Tibial nerve (tissue), 4 donors: Measurements from ENCODE around the gene MIER2.

Experiments
- EP300 ChIP-seq, 2 donors: sonication (generic); formaldehyde crosslinking; IDR thresholded peaks; one replicate each; pipeline ENCODE4 v1.6.1; 2017; ENCODE audit warnings: antibody characterized with exemption in 2 of 2, mild to moderate bottlenecking in 1 of 2
- POLR2A ChIP-seq, 2 donors: fragments of 450-650 bp; IDR thresholded peaks; one replicate each; pipeline ENCODE4 v1.6.1; 2017; ENCODE audit warnings: antibody characterized with exemption in 2 of 2, mild to moderate bottlenecking in 2 of 2, moderate library complexity in 2 of 2
- TF ChIP-seq, protein P1 (sequence below), 5 experiments: fragments of 200-600 bp in 3 of 5; fragments of 450-650 bp in 2 of 5; sonication (generic) in 3 of 5; IDR thresholded peaks; one replicate each; pipeline ENCODE4 v1.5.1; 2016 to 2019; ENCODE audit warnings: antibody characterized with exemption in 5 of 5, mild to moderate bottlenecking in 3 of 5, moderate library complexity in 2 of 5

DNA sequence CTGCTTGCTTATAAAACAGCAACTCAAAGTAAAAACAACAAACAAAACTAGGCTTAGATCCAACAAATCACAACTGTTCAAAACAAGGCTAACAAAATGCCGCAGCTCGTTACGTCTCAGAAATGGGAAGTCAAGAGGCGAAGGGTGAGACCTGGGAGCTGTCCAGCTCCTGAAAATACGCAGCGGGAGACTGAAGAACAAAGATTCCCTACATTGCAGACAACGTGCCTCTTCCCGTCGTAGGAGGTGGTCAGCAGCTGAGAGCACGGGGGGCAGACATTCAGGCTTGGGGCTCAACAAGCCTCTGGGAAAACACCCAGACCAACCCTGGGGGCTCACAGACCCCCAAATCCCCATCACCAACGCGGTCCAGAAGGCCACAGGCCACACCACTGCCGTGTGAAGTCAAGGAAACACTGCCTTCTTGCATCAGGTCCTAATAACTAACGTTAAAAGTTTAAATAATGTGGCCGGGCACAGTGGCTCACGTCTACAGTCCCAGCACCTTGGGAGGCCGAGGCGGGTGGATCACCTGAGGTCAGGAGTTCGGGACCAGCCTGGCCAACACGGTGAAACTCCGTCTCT, 66.9 kb downstream of the MIER2 start:
- TF ChIP-seq EP300 (IDR thresholded peaks at IDR 0.05) (no peak), POLR2A (IDR thresholded peaks at IDR 0.05) (no peak)
- TF ChIP-seq, protein P1, sequence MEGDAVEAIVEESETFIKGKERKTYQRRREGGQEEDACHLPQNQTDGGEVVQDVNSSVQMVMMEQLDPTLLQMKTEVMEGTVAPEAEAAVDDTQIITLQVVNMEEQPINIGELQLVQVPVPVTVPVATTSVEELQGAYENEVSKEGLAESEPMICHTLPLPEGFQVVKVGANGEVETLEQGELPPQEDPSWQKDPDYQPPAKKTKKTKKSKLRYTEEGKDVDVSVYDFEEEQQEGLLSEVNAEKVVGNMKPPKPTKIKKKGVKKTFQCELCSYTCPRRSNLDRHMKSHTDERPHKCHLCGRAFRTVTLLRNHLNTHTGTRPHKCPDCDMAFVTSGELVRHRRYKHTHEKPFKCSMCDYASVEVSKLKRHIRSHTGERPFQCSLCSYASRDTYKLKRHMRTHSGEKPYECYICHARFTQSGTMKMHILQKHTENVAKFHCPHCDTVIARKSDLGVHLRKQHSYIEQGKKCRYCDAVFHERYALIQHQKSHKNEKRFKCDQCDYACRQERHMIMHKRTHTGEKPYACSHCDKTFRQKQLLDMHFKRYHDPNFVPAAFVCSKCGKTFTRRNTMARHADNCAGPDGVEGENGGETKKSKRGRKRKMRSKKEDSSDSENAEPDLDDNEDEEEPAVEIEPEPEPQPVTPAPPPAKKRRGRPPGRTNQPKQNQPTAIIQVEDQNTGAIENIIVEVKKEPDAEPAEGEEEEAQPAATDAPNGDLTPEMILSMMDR (IDR thresholded peaks at IDR 0.05) = no peak
